GM21825 (cell line): ENCODE measurements around the gene PKP1.

Source experiments
- ATAC-seq: cut with Tn5 transposase; IDR thresholded peaks from one replicate; pipeline ENCODE4 v1.9.1; 2021; ENCODE audit warnings: mild to moderate bottlenecking, moderate library complexity; ENCODE audit not compliant: unreplicated experiment

The PKP1 gene

DNA sequence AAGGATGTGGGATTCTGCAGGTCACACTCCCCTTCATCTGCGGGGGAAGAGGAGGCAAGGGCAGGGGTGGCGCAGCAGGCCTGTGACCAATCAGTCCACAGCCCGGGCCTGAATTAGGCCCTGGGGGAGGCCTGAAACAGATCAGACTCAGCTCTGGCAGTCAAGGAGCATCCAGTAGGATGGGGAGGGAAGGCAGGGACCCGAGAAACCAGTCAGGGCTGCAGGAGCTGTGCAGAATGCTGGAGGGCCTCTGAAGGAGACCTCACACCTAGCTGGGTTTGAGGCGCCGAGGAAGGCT, 81.5 kb downstream of the PKP1 start:
- no peak for ATAC-seq

DNA sequence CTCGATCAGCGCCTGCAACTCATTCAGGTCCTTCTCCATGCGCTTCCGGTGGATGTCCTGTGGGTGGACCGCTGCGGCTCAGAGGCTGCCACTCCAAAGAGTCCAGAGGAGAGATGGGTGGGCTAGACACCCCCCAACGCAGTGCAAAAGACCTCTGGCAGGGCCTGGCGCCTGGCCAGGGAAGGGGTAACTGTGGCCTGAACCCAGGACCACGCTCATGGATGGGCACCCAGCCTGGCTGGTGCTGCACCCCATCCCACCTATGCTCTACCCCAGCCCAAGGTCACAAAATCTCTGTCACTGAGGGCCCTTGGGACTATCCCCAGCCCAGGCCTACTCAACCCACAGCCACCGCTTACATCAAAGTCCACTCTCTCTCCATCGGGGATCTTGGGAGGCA, 81.9 kb downstream of the PKP1 start:
- no peak for ATAC-seq

DNA sequence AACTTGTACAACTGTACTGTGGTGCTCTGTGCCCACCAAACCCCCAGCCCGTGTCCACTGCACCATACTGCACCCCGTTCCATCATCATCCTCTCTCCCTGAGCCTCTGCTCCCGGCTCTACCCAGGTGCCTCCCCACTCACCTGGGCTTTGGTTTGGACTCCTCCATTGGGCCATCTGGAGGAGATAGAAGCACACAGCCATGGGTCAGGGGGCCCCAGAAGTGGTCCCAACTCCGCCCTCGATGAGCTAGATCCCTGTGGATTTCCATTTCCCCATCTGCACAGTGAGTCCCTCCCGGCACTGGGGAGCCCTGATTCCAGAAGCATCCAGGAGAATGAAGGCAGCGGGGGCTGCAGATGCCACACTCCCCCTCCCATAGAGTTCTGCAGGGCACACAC, 83.4 kb downstream of the PKP1 start:
- no peak for ATAC-seq

- ATAC-seq = no peak
Measured at GRCh38 chr1:201369209-201369608, 85.9 kb downstream of the PKP1 start.

- ATAC-seq = no peak
Measured at GRCh38 chr1:201370500-201370899, 87.2 kb downstream of the PKP1 start.

GRCh38 chr1:201371276-201371675, 88.0 kb downstream of the PKP1 start:
- no peak for ATAC-seq

DNA sequence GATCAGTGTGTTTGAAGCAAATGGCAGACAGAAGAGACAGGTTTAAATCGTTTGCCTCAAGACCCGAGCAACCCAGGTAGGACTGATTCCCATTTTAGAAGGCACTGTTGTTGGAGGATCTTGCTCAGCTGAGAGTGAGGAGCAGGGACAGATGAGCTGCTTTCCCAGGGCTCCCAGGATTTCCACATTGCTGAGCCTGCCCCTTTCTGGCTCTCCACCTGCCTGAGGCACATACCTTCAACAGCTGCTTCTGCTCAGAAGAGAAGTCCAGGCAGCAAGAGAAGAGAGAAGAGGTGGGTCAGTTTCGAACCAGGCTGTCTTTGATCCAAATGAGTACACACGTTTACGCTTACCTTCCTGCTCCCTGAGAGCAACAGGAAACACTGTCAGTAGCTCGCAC, 88.5 kb downstream of the PKP1 start:
- no peak for ATAC-seq

DNA sequence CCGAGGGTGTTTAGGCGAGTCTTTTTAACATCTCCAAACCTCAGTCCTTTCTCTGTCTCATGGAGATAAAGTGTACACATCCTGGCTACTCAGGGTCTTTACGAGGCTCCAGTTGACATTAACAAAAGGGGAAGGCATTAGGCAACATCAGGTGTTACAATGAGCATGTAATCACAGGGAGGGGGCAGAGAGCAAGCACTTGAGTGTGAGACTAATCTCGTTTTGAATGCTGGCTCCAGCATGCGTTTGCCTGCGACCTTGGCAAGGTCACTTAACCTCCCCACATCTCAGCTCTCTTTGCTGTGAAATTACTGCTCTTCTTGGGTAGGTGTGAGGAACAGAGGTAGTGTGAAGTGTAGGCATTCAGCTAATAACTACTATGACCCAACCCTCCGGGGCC, 91.1 kb downstream of the PKP1 start:
- no peak for ATAC-seq

GRCh38 chr1:201375169-201375568, 91.9 kb downstream of the PKP1 start:
- no peak for ATAC-seq

- no peak for ATAC-seq
Measured at GRCh38 chr1:201376107-201376463, 92.8 kb downstream of the PKP1 start.

GRCh38 chr1:201376464-201377374, 93.4 kb downstream of the PKP1 start:
- ATAC-seq = no peak

DNA sequence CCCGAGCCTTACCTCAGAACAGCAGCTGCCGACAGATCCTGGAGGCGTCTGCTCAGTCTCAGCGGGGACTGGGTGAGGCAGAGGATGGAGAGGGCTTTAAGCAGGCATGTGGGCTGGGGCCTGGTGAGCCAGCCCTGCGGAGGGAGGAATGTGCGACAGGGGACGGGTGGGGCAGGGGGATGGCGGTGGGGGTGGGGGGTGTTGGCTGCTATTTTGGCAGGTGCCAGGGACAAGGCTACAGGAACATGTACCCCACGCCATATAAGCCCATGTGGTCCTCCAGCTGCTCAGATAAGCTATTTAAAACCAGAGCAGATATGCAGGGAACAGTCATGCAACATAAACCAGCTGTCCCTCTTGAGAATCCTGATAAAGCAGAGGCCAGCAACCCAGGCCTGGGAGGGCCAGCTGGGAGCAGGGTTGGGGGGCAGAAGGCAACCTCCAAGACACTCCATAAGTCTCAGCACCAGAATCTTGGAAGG, 94.3 kb downstream of the PKP1 start, which contains the start of gene TNNT2:
TNNT2 (minus strand) TSS at position 70 of the 482 bp plus-strand sequence. CDS start 4,426 bp downstream, outside the sequence.
- no peak for ATAC-seq

DNA sequence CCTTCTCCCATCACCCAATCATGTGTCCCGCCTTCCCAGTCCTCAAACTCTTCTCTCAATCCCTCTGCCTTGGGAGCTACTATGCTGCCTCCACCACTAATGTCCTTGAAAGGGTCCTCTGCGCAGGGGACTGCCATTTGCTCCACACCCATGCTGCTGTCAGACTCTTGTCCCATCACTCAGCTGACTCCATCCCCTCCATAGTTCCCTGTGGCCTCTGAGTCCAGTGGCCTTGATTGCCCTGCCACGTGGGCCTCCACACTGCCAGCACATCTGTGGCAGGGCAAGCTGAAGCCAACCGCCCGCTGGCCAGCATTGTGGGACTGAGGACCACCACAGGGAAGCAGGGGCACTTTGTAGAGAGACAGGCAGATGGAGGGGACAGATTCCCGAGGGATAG, 95.5 kb downstream of the PKP1 start:
- no peak for ATAC-seq

DNA sequence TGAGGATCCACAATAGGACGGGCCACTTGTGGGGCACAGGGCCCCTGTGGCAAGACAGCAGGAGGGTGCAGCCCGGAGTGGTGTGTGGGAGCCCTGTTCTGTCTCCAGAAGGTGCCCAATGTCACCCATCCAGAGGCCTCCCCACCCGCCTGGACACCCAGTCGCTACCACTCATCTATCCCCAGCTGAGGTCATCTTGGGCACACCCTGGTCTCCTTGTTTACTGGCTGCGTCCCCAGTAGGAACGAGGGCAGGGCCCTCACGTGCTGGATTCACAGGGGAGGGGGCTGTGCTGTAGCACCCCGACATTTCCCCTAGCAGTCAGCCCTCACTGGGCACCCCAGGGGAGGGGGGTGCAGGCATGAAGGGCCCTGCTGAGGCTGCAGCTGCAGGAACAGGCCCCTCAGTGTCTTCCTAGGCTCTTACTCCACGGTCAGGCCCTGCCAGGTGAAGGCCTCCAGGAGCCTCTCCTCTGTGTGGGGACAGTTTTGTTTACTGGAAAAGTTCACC, 96.5 kb downstream of the PKP1 start:
- no peak for ATAC-seq

DNA sequence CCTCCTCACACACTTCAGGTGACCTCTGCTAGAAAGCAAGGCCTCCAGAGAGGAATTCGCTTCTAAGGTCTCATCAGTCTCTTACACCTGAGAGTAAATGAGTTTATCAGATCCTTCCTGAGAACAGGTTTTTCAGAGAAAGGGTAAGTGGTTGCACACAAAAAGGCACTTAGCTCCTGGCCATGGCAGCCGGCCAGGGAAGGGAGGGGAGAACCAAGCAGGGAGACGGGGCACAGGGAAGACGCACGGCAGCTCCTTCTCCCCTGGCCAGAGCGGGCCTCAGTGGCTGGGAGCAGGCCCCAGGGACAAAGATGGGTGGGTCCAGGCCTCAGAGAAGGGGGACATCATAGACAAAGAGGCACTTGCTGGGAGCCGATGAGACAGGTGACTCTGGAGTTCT, 97.8 kb downstream of the PKP1 start:
- ATAC-seq = no peak
